Ovary (tissue), 9 donors: Measurements from ENCODE around the gene ASAP2. TPM values are rescaled to one million over a fixed set of nuclear protein-coding genes. Genes with fewer than 3 reads are reported as not detected.

Source experiments
- DNase-seq, 5 donors: peaks; one replicate each; pipeline ENCODE4 v3.0.0-alpha.2; 2019 to 2020
- H3K27ac ChIP-seq, 2 donors: fragments of 200-600 bp; one replicate each; pipeline versions ENCODE4 v1.5.1 to v1.8.0; 2019 to 2022
- H3K27me3 ChIP-seq: fragments of 200-600 bp; one replicate; pipeline ENCODE4 v1.8.0; 2022
- H3K36me3 ChIP-seq: fragments of 200-600 bp; sonication (generic); one replicate; pipeline ENCODE4 v1.5.1; 2019
- H3K4me1 ChIP-seq: one replicate; pipeline ENCODE4 v1.8.1; 2013; ENCODE audit warnings: mild to moderate bottlenecking, moderate library complexity; ENCODE audit not compliant: insufficient read depth
- H3K4me3 ChIP-seq: fragments of 200-600 bp; sonication (generic); one replicate; pipeline ENCODE4 v1.5.1; 2017
- H3K9me3 ChIP-seq, 2 donors: fragments of 200-600 bp in 1 of 2; sonication (generic) in 1 of 2; one replicate each; pipeline versions ENCODE4 v1.5.1 to v1.8.1; 2013 to 2019; ENCODE audit warnings: mild to moderate bottlenecking in 1 of 2, moderate library complexity in 1 of 2
- CTCF ChIP-seq, 3 donors: fragments of 450-650 bp in 2 of 3; fragments of 200-600 bp in 1 of 3; IDR thresholded peaks; one replicate each; pipeline versions ENCODE4 v1.5.1 to v1.8.0; 2016 to 2022; ENCODE audit warnings: antibody characterized with exemption in 3 of 3, mild to moderate bottlenecking in 1 of 3
- EP300 ChIP-seq: sonication (generic); formaldehyde crosslinking; IDR thresholded peaks from one replicate; pipeline ENCODE4 v1.6.1; 2017; ENCODE audit warnings: antibody characterized with exemption
- POLR2A ChIP-seq: fragments of 450-650 bp; IDR thresholded peaks from one replicate; pipeline ENCODE4 v1.6.1; 2017; ENCODE audit warnings: antibody characterized with exemption, mild to moderate bottlenecking, moderate library complexity
- WGBS, 3 donors: extraction: QIAGEN DNeasy Blood & Tissue Kit in 1 of 3; methylation state at CpG; one replicate each; pipeline versions ENCODE4 v1.1.5 to v1.1.7; 2013 to 2017; 5-methylcytosine and 5-hydroxymethylcytosine counted together
- intact Hi-C, 4 donors: fragments of 100-400 bp; cut with DNase I; formaldehyde crosslinking; loops; one replicate each; pipeline versions ENCODE4 v1.11.0 to v1.15.1; 2022 to 2023
- polyA plus RNA-seq, 2 donors: library from polyadenylated mRNA; stranded (reverse); fragments of 200-250 nt in 1 of 2; fragments of 350-450 nt in 1 of 2; fragmentation: Illumina TruSeq in 1 of 2; extraction: RNeasy Lipid Tissue Mini Kit (QIAGEN cat#74804) in 1 of 2; gene quantifications; one replicate each; pipeline ENCODE4 v1.2.3, GENCODE V29; 2013 to 2014
- total RNA-seq, 7 donors: library from RNA; depleted of rRNA in 2 of 7; stranded (reverse); fragments of >200 nt in 2 of 7; fragmentation: NEBNext Ultra II Directional in 3 of 7; extraction: Animal tissue kit (Norgen Biotek cat#: 25700) in 3 of 7; gene quantifications; one replicate each; pipeline versions ENCODE4 v1.1.0 to v1.2.4, GENCODE V29; 2016 to 2023
- donor health status: DM: no; HTN: no; CAD: no; lungs with moderate emphysema.
- donor health status: DM: no; HTN: no; CAD: no.
- donor health status: Bipolar disorder and iron deficiency.
- donor health status: DM: yes; HTN: yes; CAD: no.
- donor health status: DM: no; HTN: no; CAD: no.
- donor health status: DM: yes; HTN: yes; CAD: no.

Gene ASAP2
- total and polyA plus RNA-seq, 9 donors = 10.3 to 22.7 (median 15.5) TPM

DNA sequence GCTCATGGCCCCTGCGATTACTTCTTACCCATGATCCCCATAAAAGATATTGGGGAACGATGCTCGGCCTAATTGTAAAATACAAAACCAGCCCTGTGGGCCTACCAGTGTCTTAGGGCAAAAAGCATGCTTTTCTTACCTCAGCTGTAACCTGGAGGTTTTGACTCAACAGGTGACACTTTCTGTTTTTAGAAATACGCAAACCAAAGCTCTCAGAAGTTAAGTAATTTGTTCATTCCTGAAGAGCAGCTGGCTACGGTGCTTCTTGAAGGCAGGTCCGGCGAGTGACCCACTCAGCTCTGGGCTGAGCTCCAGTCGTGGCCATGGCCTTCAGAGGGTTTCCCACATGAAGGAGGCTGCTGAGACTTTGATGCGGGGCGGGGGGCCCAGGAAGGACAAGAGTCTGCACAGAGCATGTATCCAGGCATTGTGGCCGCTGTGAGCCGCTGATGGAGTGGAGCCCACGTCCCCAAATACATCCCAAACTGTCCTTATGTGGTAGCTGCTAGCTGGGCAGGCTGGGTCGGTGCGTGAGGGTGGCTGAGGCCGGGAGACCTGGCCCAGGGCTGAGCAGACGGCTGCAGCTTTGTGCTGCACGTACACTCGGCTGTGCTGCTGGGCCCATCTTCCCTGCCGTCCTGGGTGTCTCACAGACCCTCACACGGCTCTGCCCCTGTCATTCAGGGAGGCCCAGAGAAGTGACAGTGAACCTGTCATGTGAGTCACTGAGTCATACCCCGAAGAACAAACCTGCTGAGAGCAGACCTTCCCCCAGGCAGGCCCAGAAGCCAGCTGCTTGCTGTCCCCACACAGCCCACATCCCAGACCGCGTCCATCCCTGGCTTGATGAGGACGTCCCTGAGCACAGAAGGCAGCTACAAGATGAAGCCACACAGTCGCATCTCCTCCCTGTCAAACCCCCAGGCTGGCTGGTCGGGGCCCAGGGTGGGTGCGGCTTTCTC is 182.6 kb downstream of the ASAP2 start:
- intact Hi-C loops = no loop called here
- Histone ChIP-seq H3K36me3 (no peaks in the 10 kb centered on the region), H3K9me3 (no peaks in the 10 kb centered on the region), H3K27me3 (no peaks in the 10 kb centered on the region), H3K4me3 (no peak overlapping the region), H3K27ac (no peak overlapping the region), H3K4me1 (no peaks in the 10 kb centered on the region)
- 90% methylated on average over 27 to 28 of the region's 28 CpGs for WGBS, 3 donors
- TF ChIP-seq POLR2A = no peak
- no peak for TF ChIP-seq CTCF (IDR thresholded peaks at IDR 0.05)
- DNase-seq = peak in 1 of 5 donors; percentile 24

- H3K27me3 ChIP-seq = no peaks in the 10 kb centered on the region
- intact Hi-C loops = no loop called here
- no peaks in the 10 kb centered on the region for H3K9me3 ChIP-seq
- no peak for TF ChIP-seq EP300
- TF ChIP-seq CTCF (IDR thresholded peaks at IDR 0.05) = no peak
- no peak for TF ChIP-seq POLR2A
- no peaks in the 10 kb centered on the region for H3K4me1 ChIP-seq
- no peak overlapping the region for H3K4me3 ChIP-seq
- H3K36me3 ChIP-seq = no peaks in the 10 kb centered on the region
- no peak overlapping the region for H3K27ac ChIP-seq
- DNase-seq = peak in 1 of 5 donors; percentile 24
- WGBS, 3 donors = 79 to 82% (median 81%) methylated on average over 7 of the region's 7 CpGs
Measured at GRCh38 chr2:9390151-9390850, 183.7 kb downstream of the ASAP2 start.

GRCh38 chr2:9390991-9391390 is 184.4 kb downstream of the ASAP2 start:
- TF ChIP-seq POLR2A (no peak), EP300 (no peak), CTCF (IDR thresholded peaks at IDR 0.05) (no peak)
- Histone ChIP-seq H3K27ac (no peak overlapping the region), H3K4me1 (no peaks in the 10 kb centered on the region), H3K27me3 (no peaks in the 10 kb centered on the region), H3K9me3 (no peaks in the 10 kb centered on the region), H3K36me3 (no peaks in the 10 kb centered on the region), H3K4me3 (no peak overlapping the region)
- 86 to 91% (median 88%) methylated on average over 19 of the region's 19 CpGs for WGBS, 3 donors
- intact Hi-C loops = no loop called here
- DNase-seq = peak in 1 of 5 donors; percentile 23

GRCh38 chr2:9391961-9392720 is 185.5 kb downstream of the ASAP2 start:
- Histone ChIP-seq H3K27ac (peak overlapping the region in 1 of 2 donors; percentile 19), H3K4me1 (no peaks in the 10 kb centered on the region), H3K4me3 (no peak overlapping the region), H3K36me3 (no peaks in the 10 kb centered on the region), H3K27me3 (no peaks in the 10 kb centered on the region), H3K9me3 (no peaks in the 10 kb centered on the region)
- no peak for TF ChIP-seq EP300
- no peak for TF ChIP-seq POLR2A
- TF ChIP-seq CTCF (IDR thresholded peaks at IDR 0.05) = no peak
- intact Hi-C loops = no loop called here
- 87 to 91% (median 91%) methylated on average over 13 of the region's 13 CpGs for WGBS, 3 donors
- peak in 1 of 5 donors; percentile 7 for DNase-seq
